Measurements from ENCODE around the gene GARIN5B. TPM values are rescaled to one million over a fixed set of nuclear protein-coding genes. Genes with fewer than 3 reads are reported as not detected.
A peak's percentile ranks its signal among the peaks of the same experiment; 100 is the strongest.

GARIN5B gene
- total RNA-seq, 4 donors from 2014 or later = not detected

GRCh38 chr19:55386493-55386971 is 23.5 kb upstream of the GARIN5B start:
- Histone ChIP-seq H3K4me1 (peaks cover 35 to 50% of the 10 kb centered on the region in 2 donors), H3K27me3 (no peaks in the 10 kb centered on the region), H3K27ac (peak overlapping the region in 2 of 3 donors; percentile 98), H3K9me3 (no peaks in the 10 kb centered on the region), H3K4me3 (replicated peaks in 1 of 3) (peak overlapping the region in 2 of 3 donors; percentile 62 to 89), H3K36me3 (peaks cover 18 to 23% of the 10 kb centered on the region in 2 donors)
- WGBS, 2 donors = 5 to 7% methylated on average over 15 to 26 of the region's 33 CpGs
- peak in 1 of 2 donors; percentile 8 for DNase-seq
- no peak for TF ChIP-seq POLR2A (IDR thresholded peaks at IDR 0.05)
- TF ChIP-seq, protein P1, sequence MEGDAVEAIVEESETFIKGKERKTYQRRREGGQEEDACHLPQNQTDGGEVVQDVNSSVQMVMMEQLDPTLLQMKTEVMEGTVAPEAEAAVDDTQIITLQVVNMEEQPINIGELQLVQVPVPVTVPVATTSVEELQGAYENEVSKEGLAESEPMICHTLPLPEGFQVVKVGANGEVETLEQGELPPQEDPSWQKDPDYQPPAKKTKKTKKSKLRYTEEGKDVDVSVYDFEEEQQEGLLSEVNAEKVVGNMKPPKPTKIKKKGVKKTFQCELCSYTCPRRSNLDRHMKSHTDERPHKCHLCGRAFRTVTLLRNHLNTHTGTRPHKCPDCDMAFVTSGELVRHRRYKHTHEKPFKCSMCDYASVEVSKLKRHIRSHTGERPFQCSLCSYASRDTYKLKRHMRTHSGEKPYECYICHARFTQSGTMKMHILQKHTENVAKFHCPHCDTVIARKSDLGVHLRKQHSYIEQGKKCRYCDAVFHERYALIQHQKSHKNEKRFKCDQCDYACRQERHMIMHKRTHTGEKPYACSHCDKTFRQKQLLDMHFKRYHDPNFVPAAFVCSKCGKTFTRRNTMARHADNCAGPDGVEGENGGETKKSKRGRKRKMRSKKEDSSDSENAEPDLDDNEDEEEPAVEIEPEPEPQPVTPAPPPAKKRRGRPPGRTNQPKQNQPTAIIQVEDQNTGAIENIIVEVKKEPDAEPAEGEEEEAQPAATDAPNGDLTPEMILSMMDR (IDR thresholded peaks at IDR 0.05) = no peak
- intact Hi-C loops (cut with DNase I) = loop anchor here (10.0 kb wide), 1 partner anchor 268 kb away; the partner anchor contains the start of gene U2AF2

DNA sequence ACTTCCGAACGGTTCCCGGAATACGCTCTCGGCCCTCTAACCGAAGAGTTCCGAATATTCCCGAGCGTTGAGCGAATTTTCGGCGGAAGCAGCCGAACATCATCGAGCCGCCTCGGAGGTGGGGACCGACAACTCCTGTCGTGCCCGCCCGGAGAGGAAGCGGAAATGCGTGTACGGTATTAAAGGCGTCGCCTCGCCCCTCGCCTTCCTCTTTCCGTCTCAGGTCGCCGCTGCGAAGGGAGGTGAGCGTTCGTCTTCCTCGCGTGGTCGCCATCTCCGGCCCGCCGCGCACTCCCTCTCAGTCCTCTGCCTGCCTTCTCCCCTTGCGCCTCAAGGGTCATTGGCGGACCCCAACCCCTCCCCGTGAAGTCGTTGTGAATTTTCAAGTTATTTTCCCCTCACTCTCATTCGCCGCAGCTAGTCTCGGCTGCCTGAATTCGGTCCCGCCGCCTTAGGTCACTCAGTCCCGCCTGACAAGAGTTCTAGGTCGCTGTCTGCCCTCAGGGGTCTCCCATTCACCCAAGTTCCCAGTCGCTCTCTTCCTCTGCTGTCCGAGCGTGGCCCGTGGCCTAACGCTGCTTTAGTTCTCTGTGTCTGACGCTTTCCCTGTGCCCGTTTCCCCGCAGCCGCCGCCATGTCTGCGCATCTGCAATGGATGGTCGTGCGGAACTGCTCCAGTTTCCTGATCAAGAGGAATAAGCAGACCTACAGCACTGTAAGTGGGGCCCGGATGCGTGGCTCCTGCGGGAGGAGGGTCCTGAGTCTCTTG is 22.8 kb upstream of the GARIN5B start, which contains the start of gene RPL28:
RPL28 (plus strand) TSS at position 209 of the 769 bp plus-strand sequence; CDS start at position 635, 426 bp downstream.
- Histone ChIP-seq H3K27me3 (no peaks in the 10 kb centered on the region), H3K9me3 (no peaks in the 10 kb centered on the region), H3K4me3 (replicated peaks in 1 of 3) (peak within 1 kb of the TSS; percentile 11 to 89 (median 62)), H3K36me3 (peaks cover 18 to 23% of the 10 kb centered on the region in 2 donors), H3K4me1 (peaks cover 35 to 50% of the 10 kb centered on the region in 2 donors), H3K27ac (peak within 1 kb of the TSS; percentile 81 to 98 (median 98))
- TF ChIP-seq, protein P1 (IDR thresholded peaks at IDR 0.05) = no peak
- peak; percentile 87 to 99 for TF ChIP-seq POLR2A (IDR thresholded peaks at IDR 0.05)
- DNase-seq = peak; percentile 98 to 99
- 0% methylated on average over 55 to 62 of the region's 68 CpGs for WGBS, 2 donors
- intact Hi-C loops (cut with DNase I) = loop anchor here (10.0 kb wide), 1 partner anchor 269 kb away; the partner anchor contains the start of gene U2AF2

DNA sequence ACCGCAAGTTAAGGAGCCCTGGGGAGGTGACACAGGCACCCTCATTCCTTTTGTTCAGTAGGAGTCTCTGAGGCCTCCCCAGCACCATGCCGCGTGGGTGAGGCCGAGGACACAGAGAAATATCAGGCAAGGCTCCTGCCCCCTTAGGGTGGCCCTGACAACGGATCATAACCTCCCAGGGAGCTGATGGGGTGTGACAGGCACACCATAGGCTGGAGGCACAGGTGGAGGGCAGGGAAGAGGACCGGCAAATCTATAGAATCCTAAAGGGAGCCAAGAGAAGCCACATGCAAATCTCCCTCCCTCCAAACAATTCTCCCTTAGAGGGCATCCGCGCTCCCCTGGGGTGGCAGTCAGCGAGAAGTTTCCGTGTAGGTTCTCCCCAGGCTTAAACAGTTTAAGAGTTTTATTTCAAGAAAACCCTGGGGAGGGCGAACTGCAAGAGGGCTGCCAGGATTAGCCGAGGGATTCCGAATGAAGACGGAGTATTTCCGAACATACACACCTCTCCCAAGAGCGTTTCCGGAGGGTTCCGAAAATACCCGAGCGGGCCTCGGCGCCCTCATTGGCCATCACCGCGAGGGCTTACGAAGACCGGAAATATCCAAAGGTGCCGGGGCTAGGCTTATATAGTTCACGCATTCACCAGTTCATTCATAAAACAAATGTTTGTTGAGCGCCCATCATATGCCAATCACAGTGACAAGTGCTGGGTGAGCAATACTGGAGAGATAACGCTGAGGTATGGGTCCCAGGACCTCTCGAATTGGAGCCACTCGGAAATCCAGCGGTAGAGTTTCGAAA is 22.1 kb upstream of the GARIN5B start:
- Histone ChIP-seq H3K9me3 (no peaks in the 10 kb centered on the region), H3K4me1 (peaks cover 35 to 50% of the 10 kb centered on the region in 2 donors), H3K27ac (peak overlapping the region; percentile 81 to 98 (median 98)), H3K27me3 (no peaks in the 10 kb centered on the region), H3K36me3 (peaks cover 18 to 23% of the 10 kb centered on the region in 2 donors), H3K4me3 (replicated peaks in 1 of 3) (peak overlapping the region in 1 of 3 donors; percentile 89)
- peak in 1 of 2 donors; percentile 1 for TF ChIP-seq POLR2A (IDR thresholded peaks at IDR 0.05)
- TF ChIP-seq, protein P1 (IDR thresholded peaks at IDR 0.05) = no peak
- DNase-seq = peak; percentile 96 to 98
- intact Hi-C loops (cut with DNase I) = loop anchor here (10.0 kb wide), 1 partner anchor 270 kb away; the partner anchor contains the start of gene U2AF2
- WGBS, 2 donors = 4 to 6% methylated on average over 33 of the region's 34 CpGs

GRCh38 chr19:55384131-55384919 is 21.3 kb upstream of the GARIN5B start, which contains the start of gene TMEM238:
TMEM238 (minus strand) TSS chr19:55384292; CDS start chr19:55384259, 33 bp downstream.
- Histone ChIP-seq H3K36me3 (peaks cover 18 to 19% of the 10 kb centered on the region in 2 donors), H3K9me3 (no peaks in the 10 kb centered on the region), H3K4me1 (peaks cover 35 to 44% of the 10 kb centered on the region in 2 donors), H3K4me3 (replicated peaks in 1 of 3) (peak within 1 kb of the TSS in 2 of 3 donors; percentile 15 to 89), H3K27me3 (no peaks in the 10 kb centered on the region), H3K27ac (peak within 1 kb of the TSS; percentile 81 to 98 (median 98))
- 44 to 46% methylated on average over 18 to 19 of the region's 72 CpGs for WGBS, 2 donors
- peak; percentile 72 to 74 for DNase-seq
- intact Hi-C loops (cut with DNase I) = loop anchor here (10.0 kb wide), 1 partner anchor 270 kb away; the partner anchor contains the start of gene U2AF2
- TF ChIP-seq POLR2A (IDR thresholded peaks at IDR 0.05) = peak in 1 of 2 donors; percentile 69
- TF ChIP-seq, protein P1 (IDR thresholded peaks at IDR 0.05) = no peak
